HL-60 (cell line): Measurements from ENCODE around the gene ANKRD13A.

ENCODE experiments used
- GABPA ChIP-seq: IDR thresholded peaks from 2 replicates; pipeline ENCODE4 v1.6.1; 2012; ENCODE audit warnings: low read depth
- POLR2AphosphoS5 ChIP-seq: IDR thresholded peaks from 2 replicates; pipeline ENCODE4 v1.6.1; 2012; ENCODE audit warnings: low read depth
- SPI1 ChIP-seq: IDR thresholded peaks from 2 replicates; pipeline ENCODE4 v1.6.1; 2012; ENCODE audit warnings: low read depth, mild to moderate bottlenecking, borderline replicate concordance
- TF ChIP-seq, protein P1 (sequence below): IDR thresholded peaks from one replicate; pipeline ENCODE4 v1.5.1; 2011; ENCODE audit warnings: low read length, control low read depth, inconsistent platforms; ENCODE audit not compliant: insufficient read depth
- TF ChIP-seq, protein P2 (sequence below): IDR thresholded peaks from 2 replicates; pipeline ENCODE4 v1.6.1; 2012; ENCODE audit warnings: low read depth; ENCODE audit not compliant: insufficient replicate concordance

DNA sequence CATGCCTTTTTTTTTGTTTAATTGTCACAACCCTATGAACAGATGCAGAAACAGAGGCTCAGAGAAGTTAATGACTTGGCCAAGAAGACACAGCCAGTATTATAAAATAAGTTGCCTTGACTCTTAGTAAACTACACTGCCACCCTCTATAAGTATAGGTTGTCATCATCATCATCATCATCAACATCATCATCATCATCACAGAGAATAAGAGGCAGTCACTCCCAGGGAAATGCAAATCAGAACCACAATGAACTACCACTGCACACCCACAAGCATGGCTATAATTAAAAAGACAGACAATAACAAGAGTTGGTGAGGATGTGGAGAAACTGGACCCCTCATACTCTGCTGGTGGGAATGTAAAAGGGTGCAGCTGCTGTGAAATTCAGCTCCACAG is 72.3 kb downstream of the ANKRD13A start:
- TF ChIP-seq, protein P1, sequence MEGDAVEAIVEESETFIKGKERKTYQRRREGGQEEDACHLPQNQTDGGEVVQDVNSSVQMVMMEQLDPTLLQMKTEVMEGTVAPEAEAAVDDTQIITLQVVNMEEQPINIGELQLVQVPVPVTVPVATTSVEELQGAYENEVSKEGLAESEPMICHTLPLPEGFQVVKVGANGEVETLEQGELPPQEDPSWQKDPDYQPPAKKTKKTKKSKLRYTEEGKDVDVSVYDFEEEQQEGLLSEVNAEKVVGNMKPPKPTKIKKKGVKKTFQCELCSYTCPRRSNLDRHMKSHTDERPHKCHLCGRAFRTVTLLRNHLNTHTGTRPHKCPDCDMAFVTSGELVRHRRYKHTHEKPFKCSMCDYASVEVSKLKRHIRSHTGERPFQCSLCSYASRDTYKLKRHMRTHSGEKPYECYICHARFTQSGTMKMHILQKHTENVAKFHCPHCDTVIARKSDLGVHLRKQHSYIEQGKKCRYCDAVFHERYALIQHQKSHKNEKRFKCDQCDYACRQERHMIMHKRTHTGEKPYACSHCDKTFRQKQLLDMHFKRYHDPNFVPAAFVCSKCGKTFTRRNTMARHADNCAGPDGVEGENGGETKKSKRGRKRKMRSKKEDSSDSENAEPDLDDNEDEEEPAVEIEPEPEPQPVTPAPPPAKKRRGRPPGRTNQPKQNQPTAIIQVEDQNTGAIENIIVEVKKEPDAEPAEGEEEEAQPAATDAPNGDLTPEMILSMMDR: no peak
- TF ChIP-seq POLR2AphosphoS5 (no peak), GABPA (no peak), SPI1 (no peak)
- TF ChIP-seq, protein P2, sequence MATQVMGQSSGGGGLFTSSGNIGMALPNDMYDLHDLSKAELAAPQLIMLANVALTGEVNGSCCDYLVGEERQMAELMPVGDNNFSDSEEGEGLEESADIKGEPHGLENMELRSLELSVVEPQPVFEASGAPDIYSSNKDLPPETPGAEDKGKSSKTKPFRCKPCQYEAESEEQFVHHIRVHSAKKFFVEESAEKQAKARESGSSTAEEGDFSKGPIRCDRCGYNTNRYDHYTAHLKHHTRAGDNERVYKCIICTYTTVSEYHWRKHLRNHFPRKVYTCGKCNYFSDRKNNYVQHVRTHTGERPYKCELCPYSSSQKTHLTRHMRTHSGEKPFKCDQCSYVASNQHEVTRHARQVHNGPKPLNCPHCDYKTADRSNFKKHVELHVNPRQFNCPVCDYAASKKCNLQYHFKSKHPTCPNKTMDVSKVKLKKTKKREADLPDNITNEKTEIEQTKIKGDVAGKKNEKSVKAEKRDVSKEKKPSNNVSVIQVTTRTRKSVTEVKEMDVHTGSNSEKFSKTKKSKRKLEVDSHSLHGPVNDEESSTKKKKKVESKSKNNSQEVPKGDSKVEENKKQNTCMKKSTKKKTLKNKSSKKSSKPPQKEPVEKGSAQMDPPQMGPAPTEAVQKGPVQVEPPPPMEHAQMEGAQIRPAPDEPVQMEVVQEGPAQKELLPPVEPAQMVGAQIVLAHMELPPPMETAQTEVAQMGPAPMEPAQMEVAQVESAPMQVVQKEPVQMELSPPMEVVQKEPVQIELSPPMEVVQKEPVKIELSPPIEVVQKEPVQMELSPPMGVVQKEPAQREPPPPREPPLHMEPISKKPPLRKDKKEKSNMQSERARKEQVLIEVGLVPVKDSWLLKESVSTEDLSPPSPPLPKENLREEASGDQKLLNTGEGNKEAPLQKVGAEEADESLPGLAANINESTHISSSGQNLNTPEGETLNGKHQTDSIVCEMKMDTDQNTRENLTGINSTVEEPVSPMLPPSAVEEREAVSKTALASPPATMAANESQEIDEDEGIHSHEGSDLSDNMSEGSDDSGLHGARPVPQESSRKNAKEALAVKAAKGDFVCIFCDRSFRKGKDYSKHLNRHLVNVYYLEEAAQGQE: no peak
